ENCODE results near the gene SLC7A5.
"Not testable (repeated sequence)": the region's sequence is repeated elsewhere in the genome, so short reads cannot be mapped to it uniquely, and the experiment has no call there.

SLC7A5 gene

GRCh38 chr16:87887931-87888330, 18.6 kb upstream of the SLC7A5 start:
- DNase-seq, result not testable (repeated sequence)

GRCh38 chr16:87885371-87885967, 16.2 kb upstream of the SLC7A5 start:
- not testable (repeated sequence) for DNase-seq

GRCh38 chr16:87882436-87883019, 13.2 kb upstream of the SLC7A5 start:
- DNase-seq, result no peak

- no peak for DNase-seq
Observed at GRCh38 chr16:87881324-87882200, 12.3 kb upstream of the SLC7A5 start.

GRCh38 chr16:87880117-87880696, 10.9 kb upstream of the SLC7A5 start:
- no peak for DNase-seq

- DNase-seq, result not testable (repeated sequence)
Observed at GRCh38 chr16:87879411-87880013, 10.2 kb upstream of the SLC7A5 start.

GRCh38 chr16:87878704-87879103, 9.4 kb upstream of the SLC7A5 start:
- no peak for DNase-seq

- DNase-seq, result no peak
Observed at GRCh38 chr16:87877942-87878507, 8.7 kb upstream of the SLC7A5 start.

- DNase-seq, result no peak
Observed at GRCh38 chr16:87874639-87875427, 5.5 kb upstream of the SLC7A5 start.

- DNase-seq, result not testable (repeated sequence)
Observed at GRCh38 chr16:87870418-87871291, 1.3 kb upstream of the SLC7A5 start.

GRCh38 chr16:87869879-87870417, 641 bp upstream of the SLC7A5 start:
- DNase-seq, result not testable (repeated sequence)

GRCh38 chr16:87868254-87869029, 865 bp downstream of the SLC7A5 start:
- not testable (repeated sequence) for DNase-seq

- not testable (repeated sequence) for DNase-seq
Observed at GRCh38 chr16:87865902-87866555, 3.3 kb downstream of the SLC7A5 start.

- no peak for DNase-seq
Observed at GRCh38 chr16:87864331-87864989, 4.8 kb downstream of the SLC7A5 start.

GRCh38 chr16:87863327-87863635, 6.0 kb downstream of the SLC7A5 start:
- DNase-seq, result not testable (repeated sequence)

GRCh38 chr16:87862597-87863326, 6.5 kb downstream of the SLC7A5 start:
- DNase-seq, result not testable (repeated sequence)

- DNase-seq, result not testable (repeated sequence)
Observed at GRCh38 chr16:87861300-87862099, 7.8 kb downstream of the SLC7A5 start.

All from NCI-H2107 (cell line).